SHP77 (cell line): ENCODE measurements around the gene PAPOLA.
A peak's percentile ranks its signal among the peaks of the same experiment; 100 is the strongest.
"Not testable (repeated sequence)": the region's sequence is repeated elsewhere in the genome, so short reads cannot be mapped to it uniquely, and the experiment has no call there.

Experiments
- DNase-seq, 2 experiments: peaks; one replicate each; lab custom pipeline; 2025; lab: John Stamatoyannopoulos, UW

Gene PAPOLA

GRCh38 chr14:96501740-96502620 lies at the start of gene PAPOLA:
Gene PAPOLA, plus strand, starts transcription at chr14:96502382. Its CDS starts 211 bp downstream, at chr14:96502593.
- DNase-seq, result peak; percentile 88 to 91

- no peak for DNase-seq
Observed at GRCh38 chr14:96452684-96453083, 49.5 kb upstream of the PAPOLA start.

GRCh38 chr14:96455588-96455987 lies 46.6 kb upstream of the PAPOLA start:
- DNase-seq, result no peak

- DNase-seq, result no peak
Observed at GRCh38 chr14:96459851-96460250, 42.3 kb upstream of the PAPOLA start.

GRCh38 chr14:96461950-96462798 lies 40.0 kb upstream of the PAPOLA start:
- no peak for DNase-seq

- no peak for DNase-seq
Observed at GRCh38 chr14:96464136-96464535, 38.0 kb upstream of the PAPOLA start.

- no peak for DNase-seq
Observed at GRCh38 chr14:96466918-96467317, 35.3 kb upstream of the PAPOLA start.

GRCh38 chr14:96470331-96470730 lies 31.9 kb upstream of the PAPOLA start:
- DNase-seq, result no peak

GRCh38 chr14:96470967-96471366 lies 31.2 kb upstream of the PAPOLA start:
- DNase-seq, result not testable (repeated sequence)

GRCh38 chr14:96478119-96478518 lies 24.1 kb upstream of the PAPOLA start:
- DNase-seq, result no peak

- DNase-seq, result peak; percentile 93 to 96
Observed at GRCh38 chr14:96479435-96480146, 22.6 kb upstream of the PAPOLA start.

GRCh38 chr14:96481731-96482314 lies 20.4 kb upstream of the PAPOLA start:
- no peak for DNase-seq

GRCh38 chr14:96482986-96483385 lies 19.2 kb upstream of the PAPOLA start:
- DNase-seq, result no peak

GRCh38 chr14:96484399-96484798 lies 17.8 kb upstream of the PAPOLA start:
- no peak for DNase-seq

GRCh38 chr14:96486705-96487104 lies 15.5 kb upstream of the PAPOLA start:
- DNase-seq, result no peak

- no peak for DNase-seq
Observed at GRCh38 chr14:96489327-96489726, 12.9 kb upstream of the PAPOLA start.

- no peak for DNase-seq
Observed at GRCh38 chr14:96493178-96493577, 9.0 kb upstream of the PAPOLA start.

GRCh38 chr14:96494331-96494730 lies 7.9 kb upstream of the PAPOLA start:
- DNase-seq, result no peak

GRCh38 chr14:96497087-96497486 lies 5.1 kb upstream of the PAPOLA start:
- DNase-seq, result no peak

GRCh38 chr14:96497586-96497985 lies 4.6 kb upstream of the PAPOLA start:
- DNase-seq, result no peak

GRCh38 chr14:96501217-96501739 lies 904 bp upstream of the PAPOLA start:
- no peak for DNase-seq
